Activated naive CD8-positive, alpha-beta T cell (primary cell): ENCODE measurements around the gene GNAQ.

Experiments
- H3K27ac Mint-ChIP-seq: one replicate; pipeline ENCODE4 v1.8.0; 2021; ENCODE audit warnings: mixed read lengths
- H3K27me3 Mint-ChIP-seq: one replicate; pipeline ENCODE4 v1.8.0; 2021; ENCODE audit warnings: mixed read lengths
- H3K36me3 Mint-ChIP-seq: one replicate; pipeline ENCODE4 v1.8.0; 2021; ENCODE audit warnings: mixed read lengths
- H3K4me1 Mint-ChIP-seq: one replicate; pipeline ENCODE4 v1.8.0; 2021; ENCODE audit warnings: low read depth, mixed read lengths
- H3K4me3 Mint-ChIP-seq: one replicate; pipeline ENCODE4 v1.8.0; 2021; ENCODE audit warnings: mild to moderate bottlenecking, mixed read lengths
- H3K9me3 Mint-ChIP-seq: one replicate; pipeline ENCODE4 v1.8.0; 2021; ENCODE audit warnings: low read depth, mixed read lengths

Gene GNAQ

DNA sequence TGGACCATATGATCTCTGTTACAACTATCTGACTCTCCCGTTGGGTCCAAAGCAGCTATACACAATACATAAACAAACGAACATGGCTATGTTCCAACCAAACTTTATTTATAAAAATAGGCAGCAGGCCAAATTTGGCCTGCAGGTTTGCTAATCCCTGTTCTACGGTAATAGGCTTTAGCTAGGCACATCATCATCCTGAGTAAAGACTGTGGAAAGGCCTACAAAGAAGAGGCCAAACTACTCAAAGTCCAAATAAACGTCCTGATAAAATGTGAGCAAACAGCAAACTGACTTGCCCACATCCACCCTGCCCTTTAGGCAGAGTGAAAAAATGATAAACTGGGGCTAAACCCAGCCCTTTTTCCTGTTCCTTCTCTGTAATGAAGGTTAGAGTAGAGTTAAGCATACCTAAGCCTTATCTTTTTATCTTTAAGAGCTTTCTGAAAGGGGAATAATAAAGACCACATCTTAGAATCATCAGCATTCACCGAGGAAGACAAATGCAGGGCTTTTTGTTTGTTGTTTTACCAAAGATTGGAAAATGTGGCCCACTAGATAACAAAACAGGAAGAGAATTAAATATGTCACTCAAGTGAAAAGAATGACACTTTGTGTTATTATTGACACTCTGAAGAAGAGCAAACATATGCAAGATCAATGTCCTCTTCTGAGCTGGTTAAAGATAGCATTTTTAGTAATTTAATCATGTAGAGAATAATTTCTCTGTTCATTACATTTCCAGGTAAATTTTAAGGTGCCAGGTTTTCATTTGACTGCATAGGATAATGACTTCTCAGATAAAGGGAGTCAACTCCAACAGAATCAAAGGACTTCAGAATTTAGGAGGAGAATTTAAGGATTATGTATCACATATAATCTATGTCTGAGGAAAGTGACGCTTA, 223.5 kb downstream of the GNAQ start:
- peaks cover 28% of the 10 kb centered on the region for H3K4me1 Mint-ChIP-seq
- no peaks in the 10 kb centered on the region for H3K27me3 Mint-ChIP-seq

DNA sequence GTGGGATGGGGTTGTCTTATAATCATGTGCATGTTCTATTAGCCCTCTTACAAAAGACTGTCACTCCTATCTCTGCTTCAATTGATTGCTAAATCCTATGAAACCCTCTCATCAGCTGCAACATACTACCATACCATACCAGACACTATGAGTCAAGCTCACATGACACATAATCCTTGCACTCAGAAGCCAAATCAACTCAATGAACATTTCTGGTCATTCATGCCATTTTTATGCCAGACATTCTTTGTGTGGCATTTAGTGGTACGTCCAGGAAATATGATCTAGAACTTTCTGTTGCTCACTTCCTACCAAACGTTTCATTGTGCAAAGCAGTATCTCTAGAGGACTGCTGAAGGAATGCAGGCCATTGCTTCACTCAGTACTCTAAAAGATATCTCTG, 224.3 kb downstream of the GNAQ start:
- Mint-ChIP-seq H3K36me3 (peaks cover 37% of the 10 kb centered on the region), H3K27me3 (no peaks in the 10 kb centered on the region), H3K4me1 (peaks cover 28% of the 10 kb centered on the region), H3K9me3 (no peaks in the 10 kb centered on the region), H3K27ac (no peak overlapping the region), H3K4me3 (no peak overlapping the region)

More for the DNA sequence above, 223.5 kb downstream of the GNAQ start:
- H3K36me3 Mint-ChIP-seq: peaks cover 38% of the 10 kb centered on the region
- H3K9me3 Mint-ChIP-seq: no peaks in the 10 kb centered on the region
- H3K4me3 Mint-ChIP-seq: no peak overlapping the region
- H3K27ac Mint-ChIP-seq: peak overlapping the region; percentile 69

DNA sequence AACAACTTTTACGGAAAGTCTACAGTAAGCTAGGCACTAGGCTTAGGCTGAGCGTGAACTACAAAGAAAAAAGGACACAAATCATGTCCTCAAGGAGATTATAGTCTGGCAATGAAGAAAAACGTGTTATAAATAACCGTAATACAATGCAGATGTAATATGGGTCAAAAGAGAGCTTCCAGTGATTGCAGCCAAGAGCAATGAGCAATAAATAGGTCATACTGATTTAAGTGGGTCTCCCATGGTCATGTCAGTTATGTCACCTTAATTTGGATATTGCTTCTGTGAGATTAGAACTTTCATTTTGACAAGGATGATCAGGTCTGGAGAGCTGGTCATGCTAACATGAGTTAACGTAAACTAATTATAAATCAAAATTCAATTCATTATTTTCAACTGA, 224.9 kb downstream of the GNAQ start:
- Mint-ChIP-seq H3K27ac (no peak overlapping the region), H3K4me1 (peaks cover 28% of the 10 kb centered on the region), H3K4me3 (no peak overlapping the region), H3K27me3 (no peaks in the 10 kb centered on the region), H3K9me3 (no peaks in the 10 kb centered on the region), H3K36me3 (peaks cover 32% of the 10 kb centered on the region)

DNA sequence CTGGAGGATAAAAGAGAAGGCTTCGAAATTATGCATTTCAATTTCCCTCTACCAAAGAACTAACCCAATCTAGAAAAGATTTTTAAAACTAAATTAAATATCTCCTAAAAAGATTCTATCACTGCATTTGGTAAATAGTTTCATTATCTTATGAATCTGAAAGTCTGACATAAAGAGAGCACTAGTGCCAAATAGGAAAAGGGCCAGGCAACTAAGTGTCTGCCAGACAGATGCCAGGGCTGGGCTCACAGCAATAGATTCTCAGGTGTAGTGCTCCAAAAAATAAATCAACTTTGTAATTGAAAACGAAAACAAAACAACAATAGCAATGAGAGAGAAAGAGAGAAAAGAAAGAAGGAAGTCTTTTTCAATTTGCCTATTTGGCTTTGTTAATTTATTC, 225.8 kb downstream of the GNAQ start:
- Mint-ChIP-seq H3K9me3 (peaks cover 7% of the 10 kb centered on the region), H3K4me3 (no peak overlapping the region), H3K27ac (no peak overlapping the region), H3K36me3 (peaks cover 37% of the 10 kb centered on the region), H3K4me1 (peaks cover 37% of the 10 kb centered on the region), H3K27me3 (no peaks in the 10 kb centered on the region)

DNA sequence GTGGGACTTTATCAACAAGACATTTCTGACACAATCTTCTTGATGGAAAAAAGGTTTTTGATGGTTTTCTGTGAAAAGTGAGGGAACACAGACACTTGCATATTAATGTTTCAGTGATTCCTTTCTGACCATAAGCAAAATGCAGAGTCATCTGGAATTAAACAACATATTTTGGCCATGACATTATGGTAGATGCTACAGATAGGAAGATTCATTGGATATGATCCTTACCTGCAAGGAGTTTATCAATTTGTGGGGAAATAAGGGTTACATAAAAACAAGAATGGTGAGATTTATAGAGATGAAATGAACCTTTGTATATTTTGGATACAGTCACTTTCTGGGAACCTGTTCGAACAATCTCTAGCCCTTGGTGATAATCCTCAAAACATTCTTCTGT, 228.2 kb downstream of the GNAQ start:
- peaks cover 24% of the 10 kb centered on the region for H3K4me1 Mint-ChIP-seq

DNA sequence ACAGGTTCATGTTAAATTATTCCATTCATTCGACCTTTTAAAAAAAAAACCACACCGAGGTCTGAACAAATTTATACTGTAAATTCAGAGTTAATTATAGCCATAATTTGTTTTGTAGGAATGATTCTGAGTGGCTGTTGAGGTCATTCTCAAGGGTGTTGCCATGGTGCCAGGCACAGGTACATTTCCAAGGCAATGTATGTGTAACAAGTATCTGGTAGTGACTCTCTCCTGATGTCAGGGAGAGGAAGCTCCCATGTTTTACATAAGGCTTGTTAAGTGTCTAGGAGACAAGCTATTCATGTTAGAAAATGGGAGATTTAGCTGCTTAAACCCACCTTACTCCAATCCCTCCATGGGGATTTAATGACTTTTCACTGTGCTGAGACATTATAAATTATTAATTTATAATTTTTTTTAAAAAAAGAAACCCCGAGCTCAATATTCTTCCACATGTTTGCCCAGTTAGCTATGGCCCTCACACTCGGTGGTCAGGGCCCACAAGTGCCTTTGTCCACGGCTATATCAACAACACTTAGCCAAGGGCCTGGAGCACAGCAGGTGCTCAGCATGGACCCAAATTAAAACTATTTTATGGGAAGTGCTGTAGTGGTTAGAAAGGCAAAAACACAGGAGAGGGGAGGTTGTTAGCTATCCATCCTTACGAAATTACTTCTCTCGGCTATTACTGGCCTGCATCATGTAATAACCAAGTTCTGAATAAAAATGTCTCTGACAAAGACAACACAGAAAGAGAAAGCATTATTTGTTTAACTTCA, 228.9 kb downstream of the GNAQ start:
- Mint-ChIP-seq H3K9me3 (peaks cover 7% of the 10 kb centered on the region), H3K4me3 (no peak overlapping the region), H3K27me3 (no peaks in the 10 kb centered on the region), H3K4me1 (peaks cover 16% of the 10 kb centered on the region), H3K36me3 (peaks cover 29% of the 10 kb centered on the region), H3K27ac (no peak overlapping the region)

More for the DNA sequence above, 228.2 kb downstream of the GNAQ start:
- no peak overlapping the region for H3K4me3 Mint-ChIP-seq
- H3K9me3 Mint-ChIP-seq: peaks cover 7% of the 10 kb centered on the region
- peaks cover 28% of the 10 kb centered on the region for H3K36me3 Mint-ChIP-seq
- H3K27ac Mint-ChIP-seq: no peak overlapping the region
- no peaks in the 10 kb centered on the region for H3K27me3 Mint-ChIP-seq

DNA sequence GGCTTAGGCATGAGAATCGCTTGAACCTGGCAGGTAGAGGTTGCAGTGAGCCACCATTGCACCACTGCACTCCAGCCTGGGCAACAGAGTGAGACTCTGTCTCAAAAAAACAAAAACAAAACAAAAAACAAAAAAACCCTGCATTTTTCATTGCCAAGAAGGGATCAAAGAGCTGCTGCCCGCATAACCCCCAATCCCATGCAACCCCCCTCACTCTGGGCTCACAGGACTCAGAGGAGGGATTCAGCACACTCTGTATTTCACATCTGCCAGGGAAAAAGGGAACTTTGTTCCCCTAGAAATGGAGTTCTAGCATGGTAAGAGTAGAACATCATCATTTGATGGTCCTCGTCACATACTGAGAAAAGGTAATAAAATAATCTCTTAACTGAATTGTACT, 229.5 kb downstream of the GNAQ start:
- Mint-ChIP-seq H3K4me1 (peaks cover 11% of the 10 kb centered on the region), H3K27ac (no peak overlapping the region), H3K27me3 (no peaks in the 10 kb centered on the region), H3K4me3 (no peak overlapping the region), H3K36me3 (peaks cover 27% of the 10 kb centered on the region), H3K9me3 (peaks cover 7% of the 10 kb centered on the region)

DNA sequence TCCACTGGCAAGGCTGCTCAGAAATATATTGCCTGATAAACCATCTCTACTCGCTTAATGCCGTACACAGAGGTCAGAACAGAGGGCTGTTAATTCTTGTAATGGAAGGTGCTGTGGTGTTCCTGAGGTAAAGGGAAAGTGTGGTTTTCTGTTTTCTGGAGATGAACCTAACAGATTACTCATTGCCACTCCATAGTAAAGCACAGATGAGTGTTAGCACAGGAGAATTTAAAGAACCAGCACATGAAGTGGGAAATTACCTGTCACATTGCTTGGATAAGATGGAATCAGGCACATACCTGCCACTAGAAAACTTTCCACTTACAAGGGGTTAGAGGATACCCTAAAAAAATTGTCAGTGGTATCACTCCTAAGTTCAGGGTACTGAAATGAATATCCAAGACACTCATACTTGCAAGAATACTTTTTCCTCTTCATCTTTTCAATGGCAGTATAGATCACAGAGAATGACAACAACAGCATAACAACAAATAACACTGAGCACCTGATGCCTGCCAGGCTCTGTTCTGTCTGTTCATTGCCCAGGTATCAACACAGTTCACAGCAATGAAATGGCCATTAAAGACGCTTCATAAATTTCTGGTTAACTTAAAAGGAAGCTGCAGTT, 230.6 kb downstream of the GNAQ start:
- Mint-ChIP-seq H3K27ac (no peak overlapping the region), H3K9me3 (peaks cover 7% of the 10 kb centered on the region), H3K27me3 (no peaks in the 10 kb centered on the region), H3K4me3 (no peak overlapping the region), H3K36me3 (peaks cover 26% of the 10 kb centered on the region), H3K4me1 (peaks cover 11% of the 10 kb centered on the region)

DNA sequence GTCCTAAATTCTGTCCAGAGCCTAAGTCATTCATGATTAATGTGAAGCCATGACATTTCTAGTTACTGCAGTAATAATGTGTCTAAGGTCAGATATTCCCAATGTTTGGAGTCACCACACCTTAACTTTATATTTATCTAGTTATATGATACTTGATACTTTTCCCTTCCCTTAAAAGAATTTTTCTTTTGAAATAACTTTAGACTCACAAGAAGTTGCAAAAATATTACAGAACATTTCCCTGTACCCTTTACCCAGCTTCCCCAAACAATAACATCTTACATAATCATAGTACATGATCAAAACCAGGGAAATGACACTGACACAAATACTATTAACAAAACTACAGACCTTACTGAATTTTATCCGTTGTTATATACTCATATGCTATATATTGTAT, 233.5 kb downstream of the GNAQ start:
- Mint-ChIP-seq H3K36me3 (peaks cover 27% of the 10 kb centered on the region), H3K27ac (no peak overlapping the region), H3K4me1 (peaks cover 9% of the 10 kb centered on the region), H3K27me3 (no peaks in the 10 kb centered on the region), H3K4me3 (no peak overlapping the region), H3K9me3 (peaks cover 7% of the 10 kb centered on the region)

DNA sequence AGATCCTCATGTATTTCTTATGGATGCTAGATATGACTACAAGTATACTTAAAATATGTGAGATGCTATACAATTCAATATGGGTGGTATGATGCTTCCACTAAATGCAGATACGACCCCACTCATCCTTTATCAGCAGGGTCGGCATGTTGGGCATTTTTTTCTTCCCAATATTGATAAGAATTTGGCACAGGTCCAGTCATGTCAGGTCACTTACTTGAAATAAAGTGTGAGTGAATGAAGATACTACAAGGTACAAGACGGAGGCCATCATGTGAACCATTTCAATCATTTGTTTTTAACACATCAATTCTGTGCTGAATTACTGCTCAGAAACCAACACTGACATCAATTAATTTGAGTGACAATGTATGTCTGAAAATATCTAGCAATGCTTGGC, 236.6 kb downstream of the GNAQ start:
- H3K27ac Mint-ChIP-seq: no peak overlapping the region
- peaks cover 31% of the 10 kb centered on the region for H3K36me3 Mint-ChIP-seq

DNA sequence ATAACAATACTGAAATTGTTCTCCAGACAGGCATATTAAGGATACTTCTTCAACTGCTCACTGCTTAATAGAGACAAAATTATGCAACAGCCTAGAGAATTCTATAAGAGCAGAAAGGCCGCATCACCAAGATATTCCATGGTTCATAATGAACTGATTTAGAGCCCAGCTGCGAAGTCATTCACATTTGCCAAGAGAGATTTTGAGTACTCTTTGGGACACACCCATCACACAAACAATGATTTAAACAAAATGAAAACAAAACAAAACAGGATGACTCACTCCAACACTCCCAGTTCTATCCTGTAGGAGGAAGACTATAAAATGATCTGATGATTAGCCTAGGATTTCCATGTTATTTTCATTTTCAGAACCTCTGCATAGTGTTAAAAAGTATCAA, 237.8 kb downstream of the GNAQ start:
- H3K27me3 Mint-ChIP-seq: no peaks in the 10 kb centered on the region
- H3K9me3 Mint-ChIP-seq: no peaks in the 10 kb centered on the region
- H3K36me3 Mint-ChIP-seq: peaks cover 27% of the 10 kb centered on the region
- H3K27ac Mint-ChIP-seq: no peak overlapping the region
- H3K4me1 Mint-ChIP-seq: no peaks in the 10 kb centered on the region
- no peak overlapping the region for H3K4me3 Mint-ChIP-seq

More for the DNA sequence above, 236.6 kb downstream of the GNAQ start:
- Mint-ChIP-seq H3K27me3 (no peaks in the 10 kb centered on the region), H3K4me3 (no peak overlapping the region), H3K4me1 (no peaks in the 10 kb centered on the region), H3K9me3 (no peaks in the 10 kb centered on the region)

DNA sequence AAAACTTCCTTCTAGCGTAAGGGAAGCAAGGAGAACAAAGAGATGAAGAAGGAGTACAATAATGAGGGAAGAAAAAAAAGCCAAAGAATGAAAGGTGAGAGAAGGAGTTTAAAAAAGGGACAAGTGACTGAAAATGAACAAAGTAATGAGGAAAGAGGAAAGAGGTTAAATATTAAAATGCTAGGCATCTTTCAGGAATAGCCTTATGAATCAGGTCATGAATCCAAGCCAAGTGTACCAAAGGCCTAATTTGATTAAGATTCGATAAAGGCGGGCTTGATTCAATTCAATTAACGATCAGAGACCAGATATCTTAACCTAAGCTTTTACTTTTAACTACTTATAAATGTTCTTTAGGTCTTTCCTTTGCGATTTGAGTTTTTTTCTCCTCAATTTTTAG, 241.7 kb downstream of the GNAQ start:
- peaks cover 26% of the 10 kb centered on the region for H3K36me3 Mint-ChIP-seq

DNA sequence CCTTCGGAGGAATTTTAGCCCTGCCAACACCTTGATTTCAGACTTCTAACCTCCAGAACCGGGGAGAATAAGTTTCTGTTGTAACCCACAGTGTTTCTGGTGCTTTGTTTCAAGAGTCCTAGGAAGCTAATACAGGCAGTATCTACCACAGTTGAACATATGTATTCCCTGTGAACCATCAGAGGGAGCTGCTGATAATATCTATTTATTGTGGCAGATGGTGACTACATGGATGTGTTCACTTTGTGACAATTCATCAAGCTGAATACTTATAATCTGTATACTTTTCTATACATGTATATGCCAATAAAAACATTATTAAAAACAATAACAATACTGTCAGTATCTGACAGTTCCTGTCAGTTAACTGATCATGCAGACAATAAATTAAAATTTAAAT, 246.3 kb downstream of the GNAQ start:
- no peak overlapping the region for H3K4me3 Mint-ChIP-seq
- H3K9me3 Mint-ChIP-seq: peaks cover 3% of the 10 kb centered on the region
- H3K4me1 Mint-ChIP-seq: peaks cover 18% of the 10 kb centered on the region
- H3K27me3 Mint-ChIP-seq: no peaks in the 10 kb centered on the region
- H3K36me3 Mint-ChIP-seq: peaks cover 35% of the 10 kb centered on the region
- H3K27ac Mint-ChIP-seq: no peak overlapping the region

More for the DNA sequence above, 241.7 kb downstream of the GNAQ start:
- H3K4me3 Mint-ChIP-seq: no peak overlapping the region
- peak overlapping the region; percentile 14 for H3K27ac Mint-ChIP-seq
- no peaks in the 10 kb centered on the region for H3K27me3 Mint-ChIP-seq
- no peaks in the 10 kb centered on the region for H3K9me3 Mint-ChIP-seq
- peaks cover 1% of the 10 kb centered on the region for H3K4me1 Mint-ChIP-seq

DNA sequence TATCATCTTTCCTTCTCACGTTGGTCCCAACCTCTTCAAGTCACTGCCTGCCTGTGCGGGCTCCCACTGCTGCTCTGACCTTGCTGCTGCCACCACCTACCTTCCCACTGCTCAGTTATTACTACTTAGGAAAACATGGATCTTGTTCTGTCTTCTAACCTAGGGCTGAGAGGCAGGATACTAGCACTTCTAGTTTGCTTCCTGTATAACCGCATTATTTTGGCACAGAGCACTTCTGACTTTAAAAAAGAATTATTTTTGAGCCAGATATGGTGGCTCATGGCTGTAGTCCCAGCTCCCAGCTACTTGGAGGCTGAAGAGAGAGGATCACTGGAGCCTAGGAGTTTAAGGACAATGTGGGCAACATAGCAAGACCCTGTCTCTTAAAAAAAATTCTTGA, 248.1 kb downstream of the GNAQ start:
- Mint-ChIP-seq H3K27me3 (no peaks in the 10 kb centered on the region), H3K27ac (peak overlapping the region; percentile 43), H3K4me3 (no peak overlapping the region), H3K4me1 (peaks cover 35% of the 10 kb centered on the region), H3K9me3 (peaks cover 9% of the 10 kb centered on the region), H3K36me3 (peaks cover 39% of the 10 kb centered on the region)

DNA sequence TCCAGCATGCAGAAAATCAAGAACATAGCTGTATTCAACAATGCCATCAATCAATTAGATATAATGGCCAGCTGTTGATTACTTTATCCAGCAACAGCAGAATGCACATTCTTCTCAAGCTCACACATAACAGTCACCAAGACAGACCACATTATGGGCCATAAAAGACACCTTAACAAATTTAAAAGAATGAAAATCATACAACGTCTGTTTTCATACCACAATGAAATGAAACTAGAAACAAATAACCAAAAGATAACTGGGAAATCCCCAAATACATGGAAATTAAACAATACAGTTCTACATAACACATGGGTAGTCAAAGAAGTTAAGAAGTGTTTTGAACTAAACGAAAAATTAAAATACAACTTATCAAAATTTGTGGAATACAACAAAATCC, 252.6 kb downstream of the GNAQ start:
- H3K4me1 Mint-ChIP-seq: peaks cover 33% of the 10 kb centered on the region
- H3K27me3 Mint-ChIP-seq: no peaks in the 10 kb centered on the region
- H3K36me3 Mint-ChIP-seq: peaks cover 45% of the 10 kb centered on the region
- H3K27ac Mint-ChIP-seq: peak overlapping the region; percentile 74
- peaks cover 13% of the 10 kb centered on the region for H3K9me3 Mint-ChIP-seq
- H3K4me3 Mint-ChIP-seq: peak overlapping the region; percentile 72
